GM08714 (cell line): Measurements from ENCODE around the gene SNRNP70.
A peak's percentile ranks its signal among the peaks of the same experiment; 100 is the strongest.
"Not testable (repeated sequence)": the region's sequence is repeated elsewhere in the genome, so short reads cannot be mapped to it uniquely, and the experiment has no call there.

ENCODE experiments used
- H3K4me3 ChIP-seq: fragments of 200-500 bp; sonication (Bioruptor generic); 2 replicates; pipeline ENCODE4 v1.5.1; 2014; ENCODE audit warnings: mild to moderate bottlenecking, low read length, inconsistent platforms
- ZNF274 ChIP-seq: IDR thresholded peaks from 2 replicates; pipeline ENCODE4 v1.6.1; 2012; ENCODE audit warnings: mild to moderate bottlenecking, low read depth, low read length

Gene SNRNP70

GRCh38 chr19:49085020-49085867, at the start of gene SNRNP70:
TSS of gene SNRNP70 (plus strand) at chr19:49085451. CDS start at chr19:49086415, 964 bp downstream.
- TF ChIP-seq ZNF274 = no peak
- peak within 1 kb of the TSS; percentile 93 for H3K4me3 ChIP-seq

- H3K4me3 ChIP-seq = not testable (repeated sequence)
Observed at GRCh38 chr19:49036815-49037214, 48.4 kb upstream of the SNRNP70 start, which contains the start of gene CGB1. TSS of gene CGB1 (minus strand) at chr19:49036895. CDS start at chr19:49036711, 184 bp downstream.

GRCh38 chr19:49038111-49038510, 47.1 kb upstream of the SNRNP70 start:
- not testable (repeated sequence) for H3K4me3 ChIP-seq

GRCh38 chr19:49038557-49039276, 46.5 kb upstream of the SNRNP70 start:
- not testable (repeated sequence) for H3K4me3 ChIP-seq

GRCh38 chr19:49039736-49040135, 45.5 kb upstream of the SNRNP70 start:
- not testable (repeated sequence) for H3K4me3 ChIP-seq

- H3K4me3 ChIP-seq = no peak overlapping the region
- TF ChIP-seq ZNF274 = no peak
Observed at GRCh38 chr19:49042177-49042576, 43.1 kb upstream of the SNRNP70 start.

- not testable (repeated sequence) for H3K4me3 ChIP-seq
Observed at GRCh38 chr19:49042666-49043065, 42.6 kb upstream of the SNRNP70 start.

- H3K4me3 ChIP-seq = not testable (repeated sequence)
Observed at GRCh38 chr19:49043548-49043947, 41.7 kb upstream of the SNRNP70 start, which contains the start of gene CGB5. TSS of gene CGB5 (plus strand) at chr19:49043848. CDS start at chr19:49044210, 362 bp downstream.

- H3K4me3 ChIP-seq = not testable (repeated sequence)
Observed at GRCh38 chr19:49049011-49049410, 36.2 kb upstream of the SNRNP70 start, which contains the start of gene CGB8. TSS of gene CGB8 (minus strand) at chr19:49049111. CDS start at chr19:49048739, 372 bp downstream.

GRCh38 chr19:49049834-49050233, 35.4 kb upstream of the SNRNP70 start:
- H3K4me3 ChIP-seq = not testable (repeated sequence)

GRCh38 chr19:49050376-49051033, 34.7 kb upstream of the SNRNP70 start:
- H3K4me3 ChIP-seq = not testable (repeated sequence)

- TF ChIP-seq ZNF274 = no peak
- peak overlapping the region; percentile 18; the same call in 1 of the 2 replicates for H3K4me3 ChIP-seq
Observed at GRCh38 chr19:49056101-49056901, 28.9 kb upstream of the SNRNP70 start.

GRCh38 chr19:49056902-49057596, 28.2 kb upstream of the SNRNP70 start:
- not testable (repeated sequence) for H3K4me3 ChIP-seq
